ES-I3 (cell line): ENCODE results near the gene CNTNAP2.

Source experiments
- H3K36me3 ChIP-seq: 2 replicates; pipeline ENCODE4 v1.6.1; 2013; ENCODE audit warnings: mild to moderate bottlenecking, low read length, control low read depth, moderate library complexity; ENCODE audit not compliant: insufficient read depth
- H3K4me1 ChIP-seq: 2 replicates; pipeline ENCODE4 v1.6.1; 2013; ENCODE audit warnings: mild to moderate bottlenecking, control low read depth, low read length; ENCODE audit not compliant: insufficient read depth
- H3K9ac ChIP-seq: 2 replicates; pipeline ENCODE4 v1.6.1; 2013; ENCODE audit warnings: low read depth, mild to moderate bottlenecking, low read length, moderate library complexity
- H3K9me3 ChIP-seq: 2 replicates; pipeline ENCODE4 v1.6.1; 2013; ENCODE audit warnings: mild to moderate bottlenecking, low read length, moderate library complexity; ENCODE audit not compliant: control insufficient read depth, insufficient read depth

CNTNAP2 gene

DNA sequence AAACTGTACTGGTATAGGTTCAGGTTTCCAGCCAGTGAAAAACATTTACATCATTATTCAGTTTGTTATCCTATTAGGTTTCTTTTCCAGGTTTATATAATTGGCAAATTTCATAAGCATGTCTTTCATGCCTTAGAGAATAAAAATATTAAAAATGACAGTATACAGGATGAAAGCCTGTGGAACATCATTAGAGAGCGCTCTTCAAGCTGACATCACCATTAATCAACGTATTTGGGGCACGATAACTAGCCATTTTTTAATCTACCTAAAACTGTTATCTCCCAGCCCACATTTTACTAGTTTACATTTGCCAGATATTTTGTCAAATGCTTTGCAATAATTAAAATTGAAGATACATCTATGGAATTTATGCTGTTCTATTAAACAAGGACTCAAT, 714.1 kb downstream of the CNTNAP2 start:
- no peaks in the 10 kb centered on the region for H3K36me3 ChIP-seq
- H3K9ac ChIP-seq: no peak overlapping the region
- no peaks in the 10 kb centered on the region for H3K9me3 ChIP-seq
- no peaks in the 10 kb centered on the region for H3K4me1 ChIP-seq

DNA sequence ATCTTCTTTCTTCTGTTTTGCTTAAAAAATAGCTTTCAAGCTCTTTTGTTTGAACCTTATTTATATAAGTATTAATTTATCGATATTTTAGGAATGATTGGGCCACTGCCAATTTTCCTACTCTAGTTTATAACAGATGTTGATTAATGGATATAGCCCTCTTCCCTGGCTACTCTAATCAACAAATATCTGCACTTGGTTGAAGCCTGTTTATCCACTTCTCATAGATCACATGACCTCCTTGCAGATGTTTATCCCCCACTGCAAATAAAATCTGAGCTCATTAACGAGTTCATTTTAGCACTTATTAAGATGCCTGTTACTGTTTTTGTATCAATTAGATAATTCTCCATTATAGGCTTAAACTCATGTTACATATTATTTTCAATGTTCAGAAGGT, 715.3 kb downstream of the CNTNAP2 start:
- Histone ChIP-seq H3K9ac (no peak overlapping the region), H3K4me1 (no peaks in the 10 kb centered on the region), H3K36me3 (no peaks in the 10 kb centered on the region), H3K9me3 (no peaks in the 10 kb centered on the region)

DNA sequence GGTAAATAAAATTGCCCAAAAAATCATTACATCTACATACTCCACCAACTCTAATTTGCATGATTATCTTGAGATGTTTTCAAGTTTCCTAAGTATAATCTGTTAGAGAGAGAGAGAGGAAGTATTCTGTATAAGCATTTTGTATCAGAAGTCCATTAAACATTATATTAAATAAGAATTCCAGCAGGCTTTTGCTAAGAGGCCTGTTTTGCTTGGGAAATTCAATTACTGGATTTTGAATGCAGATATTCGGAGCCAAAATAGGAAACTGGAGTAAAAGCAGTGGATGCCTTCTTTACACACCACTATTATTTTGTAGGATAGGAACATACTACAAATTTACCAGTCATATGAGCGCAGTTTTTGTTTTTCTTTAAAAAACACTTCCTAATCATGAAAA, 727.8 kb downstream of the CNTNAP2 start:
- H3K9ac ChIP-seq: no peak overlapping the region
- no peaks in the 10 kb centered on the region for H3K4me1 ChIP-seq
- no peaks in the 10 kb centered on the region for H3K36me3 ChIP-seq
- no peaks in the 10 kb centered on the region for H3K9me3 ChIP-seq

DNA sequence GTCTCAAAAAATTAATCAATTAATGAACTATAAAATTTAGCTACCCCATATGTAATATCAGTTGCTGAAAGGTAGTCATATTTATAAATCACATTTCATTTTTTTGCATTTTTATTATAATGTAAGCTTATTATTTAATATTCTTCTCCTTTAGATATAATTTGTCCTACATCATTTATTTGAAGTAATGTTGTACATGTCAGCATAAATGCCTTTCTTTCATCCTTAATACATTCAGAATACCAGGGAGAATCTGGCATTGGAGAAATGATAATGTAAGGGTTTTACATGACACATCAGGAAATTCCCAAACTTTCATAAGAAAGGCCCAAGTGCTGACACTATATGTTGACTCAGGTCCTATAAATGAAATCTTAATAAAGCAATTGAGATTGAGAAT, 742.1 kb downstream of the CNTNAP2 start:
- no peaks in the 10 kb centered on the region for H3K36me3 ChIP-seq
- no peaks in the 10 kb centered on the region for H3K4me1 ChIP-seq
- H3K9me3 ChIP-seq: no peaks in the 10 kb centered on the region
- no peak overlapping the region for H3K9ac ChIP-seq

DNA sequence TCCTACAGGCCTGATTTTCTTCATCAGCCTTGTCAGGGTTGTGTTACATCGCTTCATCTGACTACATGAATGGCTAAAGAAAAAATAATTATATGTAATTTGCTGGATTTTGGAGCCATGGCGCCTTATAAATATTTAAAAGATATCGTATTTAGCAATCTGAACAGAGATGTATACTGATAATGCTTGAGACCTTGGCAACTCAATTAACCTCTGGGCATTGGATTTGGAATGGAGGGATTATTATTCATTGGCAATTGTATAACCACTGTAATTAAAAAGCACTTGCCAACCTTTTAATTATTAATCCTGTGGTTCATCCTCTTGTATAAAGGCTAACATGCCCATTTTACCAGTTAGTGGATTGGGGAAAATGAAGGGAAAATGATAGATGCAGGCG, 745.1 kb downstream of the CNTNAP2 start:
- Histone ChIP-seq H3K9me3 (no peaks in the 10 kb centered on the region), H3K36me3 (no peaks in the 10 kb centered on the region), H3K4me1 (no peaks in the 10 kb centered on the region), H3K9ac (no peak overlapping the region)

DNA sequence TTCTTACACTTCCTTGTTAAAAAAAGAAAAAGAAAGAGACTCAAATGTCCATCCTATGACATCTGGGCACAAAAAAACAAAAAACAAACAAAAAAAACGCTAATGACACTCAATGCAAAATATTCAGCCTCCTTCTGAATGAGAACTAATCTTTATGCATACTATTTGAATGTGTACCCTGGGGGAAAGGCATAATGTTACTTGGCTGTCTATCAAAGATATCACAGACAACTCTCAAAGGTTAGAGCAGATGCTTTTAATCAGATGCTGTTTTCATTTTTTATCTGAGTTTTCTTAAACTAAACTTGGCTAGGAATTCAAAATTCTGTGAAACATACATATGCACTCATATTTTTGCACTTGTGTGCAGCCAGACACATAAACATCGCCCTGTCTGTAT, 745.8 kb downstream of the CNTNAP2 start:
- H3K4me1 ChIP-seq: no peaks in the 10 kb centered on the region
- no peak overlapping the region for H3K9ac ChIP-seq
- no peaks in the 10 kb centered on the region for H3K36me3 ChIP-seq
- no peaks in the 10 kb centered on the region for H3K9me3 ChIP-seq

DNA sequence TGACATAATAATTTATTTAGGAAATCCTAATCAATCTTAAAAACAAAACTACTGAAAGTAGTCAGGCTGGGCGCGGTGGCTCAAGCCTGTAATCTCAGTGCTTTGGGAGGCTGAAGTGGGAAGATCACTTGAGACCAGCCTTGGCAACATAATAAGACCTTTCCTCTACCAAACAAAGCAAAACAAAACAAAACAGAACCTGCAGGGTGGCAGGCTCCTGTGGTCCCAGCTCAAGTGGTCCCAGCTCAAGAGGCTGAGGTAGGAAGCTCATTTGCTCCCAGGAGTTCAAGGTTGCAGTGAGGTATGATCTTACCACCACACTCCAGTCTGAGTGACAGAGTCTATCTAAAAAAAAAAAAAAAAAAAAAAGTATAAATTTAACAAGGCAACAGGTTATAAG, 748.0 kb downstream of the CNTNAP2 start:
- Histone ChIP-seq H3K4me1 (no peaks in the 10 kb centered on the region), H3K9ac (no peak overlapping the region), H3K36me3 (no peaks in the 10 kb centered on the region), H3K9me3 (no peaks in the 10 kb centered on the region; the same call in 1 of the 2 replicates)

DNA sequence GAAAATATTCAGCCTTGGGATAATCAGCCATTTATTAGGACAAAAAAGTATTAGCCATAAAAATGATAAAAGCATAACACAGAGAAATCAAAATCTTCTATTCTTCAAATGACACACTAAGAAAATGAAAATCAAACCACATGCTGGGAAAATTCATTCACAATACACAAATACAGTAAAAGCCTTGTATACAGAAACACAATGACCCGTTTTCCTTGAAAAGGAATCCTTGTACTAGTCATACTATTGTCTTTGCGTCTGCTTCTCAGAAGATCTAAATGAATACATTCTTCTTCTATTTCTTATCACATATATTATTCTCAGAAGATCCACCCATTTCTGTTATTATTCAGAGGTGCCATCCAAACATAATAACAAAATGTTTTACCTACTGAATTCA, 749.1 kb downstream of the CNTNAP2 start:
- no peaks in the 10 kb centered on the region for H3K4me1 ChIP-seq
- no peak overlapping the region for H3K9ac ChIP-seq
- H3K9me3 ChIP-seq: no peaks in the 10 kb centered on the region; the same call in 1 of the 2 replicates
- no peaks in the 10 kb centered on the region for H3K36me3 ChIP-seq

DNA sequence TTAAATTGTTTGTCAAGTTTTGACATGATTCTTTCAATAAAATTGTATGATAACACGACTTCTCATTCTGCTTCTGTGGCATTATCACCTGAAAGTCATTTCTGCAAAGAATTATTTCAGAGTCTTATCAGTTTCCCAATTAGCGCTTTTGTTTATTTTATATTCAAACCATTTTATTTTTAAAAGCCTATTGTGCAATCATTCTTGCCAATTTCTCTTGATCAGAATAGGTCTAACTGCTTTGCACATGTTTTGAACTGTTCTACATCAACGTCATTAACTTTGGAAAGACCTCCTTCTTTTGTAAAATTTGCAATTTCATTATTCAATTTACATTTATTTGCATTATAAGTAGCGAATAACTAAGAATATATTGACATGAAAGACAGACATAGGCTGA, 758.1 kb downstream of the CNTNAP2 start:
- no peak overlapping the region for H3K9ac ChIP-seq
- no peaks in the 10 kb centered on the region for H3K36me3 ChIP-seq
- H3K9me3 ChIP-seq: no peaks in the 10 kb centered on the region
- peaks cover 8% of the 10 kb centered on the region; the same call in 1 of the 2 replicates for H3K4me1 ChIP-seq

DNA sequence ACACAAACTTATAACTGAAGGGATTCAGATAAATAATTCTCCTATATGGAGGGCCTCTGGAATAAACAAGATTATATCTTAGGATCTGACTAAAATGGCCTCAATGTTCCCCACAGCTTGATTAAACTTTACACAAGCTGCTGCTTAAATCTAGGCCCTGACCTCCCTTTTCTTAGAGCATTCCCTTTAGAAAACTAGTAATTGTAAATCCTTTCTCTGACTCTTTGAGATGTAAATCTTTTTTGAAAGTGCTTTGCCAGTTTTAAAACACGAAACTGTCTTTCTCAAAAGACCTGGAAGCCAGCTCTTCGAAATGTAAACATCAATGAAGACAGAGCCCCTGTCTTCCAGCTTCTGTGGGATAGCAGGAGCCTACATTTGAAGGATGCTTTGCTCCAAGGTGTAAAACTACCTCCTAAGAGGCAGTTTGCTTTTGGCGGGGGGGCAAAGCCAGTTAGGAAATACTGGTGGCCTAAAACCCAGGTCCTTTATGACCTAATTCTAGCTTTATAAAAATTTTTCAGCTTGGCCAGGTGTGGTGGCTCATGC, 758.7 kb downstream of the CNTNAP2 start:
- H3K9me3 ChIP-seq: 0 out of 2 replicates have a peak, but pooled peaks cover 2% of the 10 kb centered on the region
- no peak overlapping the region for H3K9ac ChIP-seq
- no peaks in the 10 kb centered on the region for H3K36me3 ChIP-seq
- peaks cover 8% of the 10 kb centered on the region; the same call in 1 of the 2 replicates for H3K4me1 ChIP-seq

DNA sequence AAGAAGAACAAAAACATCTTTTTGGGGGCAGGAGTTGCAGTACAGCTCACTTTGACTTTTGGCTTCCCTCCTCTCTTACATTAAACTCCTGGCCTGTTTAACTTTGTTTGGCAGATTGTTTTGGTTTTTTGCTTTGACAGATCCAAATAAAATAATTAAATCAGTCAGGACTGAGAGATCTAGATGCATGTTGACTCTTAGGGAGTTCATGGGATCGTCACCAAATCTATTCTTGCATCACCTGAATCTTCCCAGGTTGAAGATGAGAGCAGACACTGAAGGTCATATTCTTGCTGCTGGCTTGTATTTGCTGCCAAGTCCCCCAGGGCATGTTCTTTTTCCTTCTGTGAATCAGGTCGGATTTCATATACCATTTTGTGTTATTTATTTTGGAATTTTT, 759.4 kb downstream of the CNTNAP2 start:
- Histone ChIP-seq H3K9ac (no peak overlapping the region), H3K36me3 (no peaks in the 10 kb centered on the region), H3K4me1 (peaks cover 8% of the 10 kb centered on the region; the same call in 1 of the 2 replicates), H3K9me3 (0 out of 2 replicates have a peak, but pooled peaks cover 2% of the 10 kb centered on the region)

DNA sequence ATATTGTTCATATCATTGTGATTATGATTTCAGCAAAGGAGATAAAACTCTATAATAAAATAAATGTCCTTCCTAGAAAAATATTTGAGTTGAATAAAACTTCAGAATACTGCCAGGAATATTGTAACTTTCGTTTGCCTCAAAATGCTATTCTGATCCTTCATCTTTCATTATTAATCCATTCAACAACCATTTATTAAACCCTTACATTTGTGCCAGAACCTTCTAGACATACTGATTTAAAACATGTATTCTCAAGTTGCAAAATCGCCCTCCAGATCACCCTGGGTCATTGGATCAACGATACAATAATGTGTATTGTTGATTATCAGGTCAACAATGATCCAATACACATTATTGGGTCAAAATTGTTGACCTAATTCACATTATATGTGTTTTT, 759.8 kb downstream of the CNTNAP2 start:
- peaks cover 8% of the 10 kb centered on the region; the same call in 1 of the 2 replicates for H3K4me1 ChIP-seq
- H3K9me3 ChIP-seq: 0 out of 2 replicates have a peak, but pooled peaks cover 2% of the 10 kb centered on the region
- no peaks in the 10 kb centered on the region for H3K36me3 ChIP-seq
- H3K9ac ChIP-seq: no peak overlapping the region

DNA sequence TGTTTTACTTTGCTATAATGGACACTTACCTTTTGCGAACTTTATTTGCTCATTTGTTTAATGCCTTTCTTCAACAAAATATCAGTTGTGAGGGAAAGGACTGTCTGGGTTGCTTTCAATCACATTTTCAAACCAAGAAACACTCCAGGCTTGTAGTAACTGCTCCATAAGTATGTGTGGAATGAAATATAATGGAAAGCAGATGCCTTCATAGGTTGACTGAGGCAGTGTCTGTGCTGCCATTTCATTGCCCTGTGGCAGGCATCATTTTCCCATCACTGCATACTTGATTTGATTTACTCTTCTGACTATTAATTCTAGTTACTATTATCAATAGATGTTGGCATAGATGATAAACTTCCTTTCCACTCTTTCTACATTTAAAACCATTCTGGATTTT, 762.3 kb downstream of the CNTNAP2 start:
- H3K36me3 ChIP-seq: no peaks in the 10 kb centered on the region
- no peak overlapping the region for H3K9ac ChIP-seq
- 0 out of 2 replicates have a peak, but pooled peaks cover 2% of the 10 kb centered on the region for H3K9me3 ChIP-seq
- H3K4me1 ChIP-seq: peaks cover 8% of the 10 kb centered on the region; the same call in 1 of the 2 replicates

DNA sequence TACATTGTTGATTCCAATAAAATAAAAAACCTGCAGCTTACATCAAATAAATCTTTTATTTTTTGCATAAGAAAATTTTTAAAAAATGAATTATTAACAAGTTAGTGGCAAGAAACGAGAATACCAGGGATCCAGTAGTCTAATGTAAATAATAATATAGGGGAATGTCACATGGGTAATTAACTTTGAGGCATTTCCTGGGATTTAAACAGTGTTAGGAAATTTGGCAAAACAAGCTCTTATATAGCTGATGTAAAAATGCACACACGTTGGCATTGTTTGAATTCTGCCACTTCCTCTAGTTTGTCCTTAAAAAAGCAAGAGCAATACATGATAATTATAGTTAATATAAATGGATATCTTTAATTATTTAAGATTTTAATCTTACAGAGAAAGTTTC, 768.6 kb downstream of the CNTNAP2 start:
- no peak overlapping the region for H3K9ac ChIP-seq
- H3K36me3 ChIP-seq: no peaks in the 10 kb centered on the region
- H3K9me3 ChIP-seq: 0 out of 2 replicates have a peak, but pooled peaks cover under 1% of the 10 kb centered on the region
- no peaks in the 10 kb centered on the region for H3K4me1 ChIP-seq

DNA sequence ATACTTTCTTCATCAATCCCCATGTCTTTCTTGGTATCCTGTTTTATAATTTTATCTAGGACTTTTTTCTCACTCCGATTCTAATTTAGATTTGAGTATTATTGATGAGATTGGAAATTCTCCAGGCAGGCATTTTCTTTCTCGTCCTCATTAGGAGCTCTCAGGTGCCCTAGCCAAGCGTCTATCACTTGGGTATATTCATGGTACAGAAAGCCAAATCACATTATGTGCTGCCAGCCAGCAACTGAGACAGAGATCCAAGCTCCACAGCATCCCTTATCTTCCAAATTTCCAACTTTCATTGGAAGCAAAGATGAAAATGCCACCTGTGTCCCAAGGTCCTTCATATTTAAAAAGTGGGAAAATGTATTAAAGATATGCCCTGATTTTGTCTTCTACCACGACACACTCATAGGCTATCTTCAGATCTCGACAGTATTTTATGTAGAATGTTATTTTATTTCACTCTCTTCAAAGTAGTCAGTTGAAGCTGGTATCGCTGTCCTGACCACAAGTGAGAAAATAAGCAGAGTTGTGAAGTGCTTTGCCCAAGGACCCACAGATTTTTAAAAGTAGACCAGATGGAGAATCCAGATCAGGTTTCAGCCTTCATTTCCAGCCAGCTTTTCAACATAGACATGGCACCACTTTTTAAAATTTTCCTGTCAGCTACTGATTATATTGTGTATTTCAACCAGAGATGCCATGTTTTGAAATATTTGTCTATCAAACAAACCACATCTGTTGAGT, 773.4 kb downstream of the CNTNAP2 start:
- no peaks in the 10 kb centered on the region for H3K36me3 ChIP-seq
- peaks cover 4% of the 10 kb centered on the region; the same call in 1 of the 2 replicates for H3K4me1 ChIP-seq
- no peaks in the 10 kb centered on the region for H3K9me3 ChIP-seq
- H3K9ac ChIP-seq: no peak overlapping the region
